ENCODE measurements around the gene ADD1. TPM values are rescaled to one million over a fixed set of nuclear protein-coding genes. Genes with fewer than 3 reads are reported as not detected.

ADD1 gene
- total RNA-seq, 1 experiment from 2014 or later: 232 TPM

DNA sequence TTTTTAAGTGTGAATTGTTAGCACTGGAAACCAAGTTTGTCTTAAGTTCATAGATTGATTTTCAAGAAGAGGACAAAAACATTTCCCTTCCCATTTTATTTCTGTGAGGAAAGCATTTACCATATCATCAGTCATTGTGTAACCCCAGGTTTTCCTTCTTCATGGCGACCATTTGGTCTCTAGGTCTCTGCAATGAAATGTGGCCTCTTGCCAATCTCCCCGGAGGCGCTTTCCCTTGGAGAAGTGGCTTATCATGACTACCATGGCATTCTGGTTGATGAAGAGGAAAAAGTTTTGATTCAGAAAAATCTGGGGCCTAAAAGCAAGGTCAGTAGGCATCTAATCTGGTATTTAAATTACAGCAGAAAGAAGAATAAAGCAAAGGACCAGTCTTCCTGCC lies 54.4 kb downstream of the ADD1 start:
- Histone ChIP-seq H3K4me3 (ENCODE audit: low read depth, low read length, poor library complexity, severe bottlenecking) (no peak overlapping the region), H3K27ac (ENCODE audit: low read depth, low read length, poor library complexity, severe bottlenecking) (no peak overlapping the region), H3K27me3 (replicated peaks; ENCODE audit: insufficient read depth, low read depth, low read length, poor library complexity) (no peaks in the 10 kb centered on the region), H3K4me1 (ENCODE audit: insufficient read depth, low read length, poor library complexity, severe bottlenecking) (no peaks in the 10 kb centered on the region), H3K9me3 (ENCODE audit: low read depth, low read length, poor library complexity, severe bottlenecking) (no peaks in the 10 kb centered on the region), H3K36me3 (ENCODE audit: insufficient read depth, low read length, poor library complexity, severe bottlenecking) (peaks cover 65% of the 10 kb centered on the region)
- CTCF ChIA-PET: no interaction called here
- TF ChIP-seq, protein P1, sequence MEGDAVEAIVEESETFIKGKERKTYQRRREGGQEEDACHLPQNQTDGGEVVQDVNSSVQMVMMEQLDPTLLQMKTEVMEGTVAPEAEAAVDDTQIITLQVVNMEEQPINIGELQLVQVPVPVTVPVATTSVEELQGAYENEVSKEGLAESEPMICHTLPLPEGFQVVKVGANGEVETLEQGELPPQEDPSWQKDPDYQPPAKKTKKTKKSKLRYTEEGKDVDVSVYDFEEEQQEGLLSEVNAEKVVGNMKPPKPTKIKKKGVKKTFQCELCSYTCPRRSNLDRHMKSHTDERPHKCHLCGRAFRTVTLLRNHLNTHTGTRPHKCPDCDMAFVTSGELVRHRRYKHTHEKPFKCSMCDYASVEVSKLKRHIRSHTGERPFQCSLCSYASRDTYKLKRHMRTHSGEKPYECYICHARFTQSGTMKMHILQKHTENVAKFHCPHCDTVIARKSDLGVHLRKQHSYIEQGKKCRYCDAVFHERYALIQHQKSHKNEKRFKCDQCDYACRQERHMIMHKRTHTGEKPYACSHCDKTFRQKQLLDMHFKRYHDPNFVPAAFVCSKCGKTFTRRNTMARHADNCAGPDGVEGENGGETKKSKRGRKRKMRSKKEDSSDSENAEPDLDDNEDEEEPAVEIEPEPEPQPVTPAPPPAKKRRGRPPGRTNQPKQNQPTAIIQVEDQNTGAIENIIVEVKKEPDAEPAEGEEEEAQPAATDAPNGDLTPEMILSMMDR (conservative IDR thresholded peaks at IDR 0.05; ENCODE audit: low read depth, low read length): no peak
- POLR2A ChIA-PET (ENCODE audit: low non-redundant PET): no interaction called here
- intact Hi-C loops (cut with micrococcal nuclease; ENCODE audit: unreplicated experiment): no loop called here
- DNase-seq (ENCODE audit: low spot score): no peak
- BruUV-seq (replicated peaks): no TSS peak

DNA sequence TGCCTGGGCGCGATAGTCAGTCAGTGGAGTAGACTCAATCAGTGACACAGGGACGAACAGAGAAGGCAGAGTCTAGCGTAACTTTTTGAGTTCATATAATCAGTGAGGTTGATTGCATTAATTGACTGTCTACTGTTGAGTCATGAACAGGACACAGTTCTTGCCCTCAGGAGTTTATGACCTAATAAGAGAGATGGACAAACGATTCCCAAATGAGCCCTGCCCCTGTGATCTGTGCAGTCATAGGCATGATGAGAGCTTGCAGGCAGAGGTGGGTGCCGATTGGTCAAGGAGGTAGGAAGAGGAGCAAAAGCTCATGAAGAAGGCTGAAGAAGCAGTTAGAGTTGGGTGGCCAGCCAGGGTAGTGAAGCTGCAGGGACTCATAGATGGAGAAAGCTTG lies 57.1 kb downstream of the ADD1 start:
- Histone ChIP-seq H3K27ac (ENCODE audit: low read depth, low read length, poor library complexity, severe bottlenecking) (no peak overlapping the region), H3K27me3 (replicated peaks; ENCODE audit: insufficient read depth, low read depth, low read length, poor library complexity) (no peaks in the 10 kb centered on the region), H3K36me3 (ENCODE audit: insufficient read depth, low read length, poor library complexity, severe bottlenecking) (peaks cover 67% of the 10 kb centered on the region), H3K4me3 (ENCODE audit: low read depth, low read length, poor library complexity, severe bottlenecking) (no peak overlapping the region), H3K4me1 (ENCODE audit: insufficient read depth, low read length, poor library complexity, severe bottlenecking) (no peaks in the 10 kb centered on the region), H3K9me3 (ENCODE audit: low read depth, low read length, poor library complexity, severe bottlenecking) (no peaks in the 10 kb centered on the region)
- BruUV-seq (replicated peaks): no TSS peak
- intact Hi-C loops (cut with micrococcal nuclease; ENCODE audit: unreplicated experiment): no loop called here
- TF ChIP-seq, protein P1 (conservative IDR thresholded peaks at IDR 0.05; ENCODE audit: low read depth, low read length): no peak
- TF ChIP-seq EZH2 (IDR thresholded peaks at IDR 0.05; ENCODE audit: borderline replicate concordance, low read depth, low read length, poor library complexity, severe bottlenecking): no peak
- ChIA-PET POLR2A (ENCODE audit: low non-redundant PET) (no interaction called here), CTCF (no interaction called here)
- no peak for DNase-seq (ENCODE audit: low spot score)

DNA sequence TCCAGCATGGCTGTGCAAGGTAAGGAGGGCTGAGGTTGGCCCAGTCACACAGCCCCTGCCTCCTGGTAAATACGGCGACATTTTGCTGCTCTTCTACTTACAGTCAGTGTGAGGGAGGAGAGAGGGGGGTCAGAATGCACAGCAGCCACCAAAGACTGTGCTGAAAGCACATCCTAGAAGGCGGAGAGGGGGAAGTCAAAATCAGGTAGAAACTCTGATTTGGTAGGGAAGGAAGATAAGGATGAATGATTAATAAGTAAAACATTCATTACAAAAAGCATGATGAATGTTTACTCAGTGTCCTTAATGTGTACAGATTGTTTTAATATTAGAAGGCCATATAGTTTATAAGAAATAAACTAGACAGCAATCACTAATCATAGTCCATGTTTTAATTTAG lies 57.5 kb downstream of the ADD1 start:
- CTCF ChIA-PET: no interaction called here

More for the DNA sequence above, 57.5 kb downstream of the ADD1 start:
- no peaks in the 10 kb centered on the region for H3K27me3 ChIP-seq (replicated peaks; ENCODE audit: insufficient read depth, low read depth, low read length, poor library complexity)
- no peak overlapping the region for H3K4me3 ChIP-seq (ENCODE audit: low read depth, low read length, poor library complexity, severe bottlenecking)
- POLR2A ChIA-PET (ENCODE audit: low non-redundant PET): no interaction called here
- no peaks in the 10 kb centered on the region for H3K9me3 ChIP-seq (ENCODE audit: low read depth, low read length, poor library complexity, severe bottlenecking)
- peaks cover 64% of the 10 kb centered on the region for H3K36me3 ChIP-seq (ENCODE audit: insufficient read depth, low read length, poor library complexity, severe bottlenecking)
- TF ChIP-seq, protein P1 (conservative IDR thresholded peaks at IDR 0.05; ENCODE audit: low read depth, low read length): no peak
- TF ChIP-seq EZH2 (IDR thresholded peaks at IDR 0.05; ENCODE audit: borderline replicate concordance, low read depth, low read length, poor library complexity, severe bottlenecking): no peak
- no TSS peak for BruUV-seq (replicated peaks)
- no peak for DNase-seq (ENCODE audit: low spot score)
- no peak overlapping the region for H3K27ac ChIP-seq (ENCODE audit: low read depth, low read length, poor library complexity, severe bottlenecking)
- H3K4me1 ChIP-seq (ENCODE audit: insufficient read depth, low read length, poor library complexity, severe bottlenecking): no peaks in the 10 kb centered on the region
- intact Hi-C loops (cut with micrococcal nuclease; ENCODE audit: unreplicated experiment): no loop called here
